ENCODE results near the gene SLC25A51.
A peak's percentile ranks its signal among the peaks of the same experiment; 100 is the strongest.

Gene SLC25A51

GRCh38 chr9:37903647-37904444, at the start of gene SLC25A51:
TSS of gene SLC25A51 (minus strand) at chr9:37904127. CDS start at chr9:37888550, 15,577 bp downstream.
- Histone ChIP-seq H3K4me1 (ENCODE audit: low read length) (peaks cover 14% of the 10 kb centered on the region), H3K4me3 (ENCODE audit: low read length) (peak within 1 kb of the TSS; percentile 82), H3K9me2 (replicated peaks; ENCODE audit: insufficient read depth, low read length) (no peaks in the 10 kb centered on the region), H3K4me2 (ENCODE audit: low read depth, low read length) (peak within 1 kb of the TSS; percentile 75), H4K20me1 (ENCODE audit: insufficient read depth, low read length) (no peaks in the 10 kb centered on the region), H3K27me3 (replicated peaks; ENCODE audit: insufficient read depth, low read length) (no peaks in the 10 kb centered on the region), H3K9ac (ENCODE audit: low read length) (peak within 1 kb of the TSS; percentile 85), H3K27ac (ENCODE audit: low read length) (peak within 1 kb of the TSS; percentile 93), H2AFZ (ENCODE audit: low read length) (peak within 1 kb of the TSS; percentile 96), H3F3A (ENCODE audit: insufficient read depth, low read length) (peaks cover 20% of the 10 kb centered on the region), H3K36me3 (replicated peaks; ENCODE audit: insufficient read depth, low read length) (0 out of 2 replicates have a peak, but pooled peaks cover 3% of the 10 kb centered on the region), H3K79me2 (ENCODE audit: low read length) (peaks cover 46% of the 10 kb centered on the region), H3K9me3 (replicated peaks; ENCODE audit: insufficient read depth, low read length) (no peaks in the 10 kb centered on the region)
- TF ChIP-seq EZH2 (optimal IDR thresholded peaks at IDR 0.05; ENCODE audit: low read depth, low read length): no peak
- peak; percentile 94 for TF ChIP-seq CTCF (IDR thresholded peaks at IDR 0.05; ENCODE audit: low read length)
- no peak for TF ChIP-seq EZH2phosphoT487 (IDR thresholded peaks at IDR 0.05; ENCODE audit: low read length)
- DNase-seq: peak; percentile 97

GRCh38 chr9:37953206-37953774, 49.4 kb upstream of the SLC25A51 start:
- H3K27ac ChIP-seq (ENCODE audit: low read length): no peak overlapping the region
- no peak overlapping the region for H3K4me3 ChIP-seq (ENCODE audit: low read length)

GRCh38 chr9:37952731-37953130, 48.8 kb upstream of the SLC25A51 start:
- Histone ChIP-seq H3K27me3 (replicated peaks; ENCODE audit: insufficient read depth, low read length) (no peaks in the 10 kb centered on the region), H3K36me3 (replicated peaks; ENCODE audit: insufficient read depth, low read length) (no peaks in the 10 kb centered on the region), H2AFZ (ENCODE audit: low read length) (no peak overlapping the region), H3K27ac (ENCODE audit: low read length) (no peak overlapping the region), H3K79me2 (ENCODE audit: low read length) (no peaks in the 10 kb centered on the region), H4K20me1 (ENCODE audit: insufficient read depth, low read length) (no peaks in the 10 kb centered on the region), H3K9me3 (replicated peaks; ENCODE audit: insufficient read depth, low read length) (no peaks in the 10 kb centered on the region), H3K4me3 (ENCODE audit: low read length) (no peak overlapping the region), H3K4me1 (ENCODE audit: low read length) (no peaks in the 10 kb centered on the region; the same call in 1 of the 2 replicates), H3K4me2 (ENCODE audit: low read depth, low read length) (no peak overlapping the region), H3K9me2 (replicated peaks; ENCODE audit: insufficient read depth, low read length) (no peaks in the 10 kb centered on the region), H3F3A (ENCODE audit: insufficient read depth, low read length) (no peaks in the 10 kb centered on the region), H3K9ac (ENCODE audit: low read length) (no peak overlapping the region)
- DNase-seq: no peak
- TF ChIP-seq EZH2 (optimal IDR thresholded peaks at IDR 0.05; ENCODE audit: low read depth, low read length): no peak
- no peak for TF ChIP-seq CTCF (IDR thresholded peaks at IDR 0.05; ENCODE audit: low read length)
- no peak for TF ChIP-seq EZH2phosphoT487 (IDR thresholded peaks at IDR 0.05; ENCODE audit: low read length)

More at GRCh38 chr9:37953206-37953774, 49.4 kb upstream of the SLC25A51 start:
- no peak overlapping the region for H2AFZ ChIP-seq (ENCODE audit: low read length)
- H3K9me3 ChIP-seq (replicated peaks; ENCODE audit: insufficient read depth, low read length): no peaks in the 10 kb centered on the region
- TF ChIP-seq EZH2 (optimal IDR thresholded peaks at IDR 0.05; ENCODE audit: low read depth, low read length) (no peak), CTCF (IDR thresholded peaks at IDR 0.05; ENCODE audit: low read length) (no peak), EZH2phosphoT487 (IDR thresholded peaks at IDR 0.05; ENCODE audit: low read length) (no peak)
- no peaks in the 10 kb centered on the region for H3F3A ChIP-seq (ENCODE audit: insufficient read depth, low read length)
- no peaks in the 10 kb centered on the region for H3K9me2 ChIP-seq (replicated peaks; ENCODE audit: insufficient read depth, low read length)
- no peaks in the 10 kb centered on the region for H3K36me3 ChIP-seq (replicated peaks; ENCODE audit: insufficient read depth, low read length)
- DNase-seq: no peak
- no peak overlapping the region for H3K4me2 ChIP-seq (ENCODE audit: low read depth, low read length)
- H3K27me3 ChIP-seq (replicated peaks; ENCODE audit: insufficient read depth, low read length): no peaks in the 10 kb centered on the region
- no peaks in the 10 kb centered on the region for H4K20me1 ChIP-seq (ENCODE audit: insufficient read depth, low read length)
- H3K4me1 ChIP-seq (ENCODE audit: low read length): no peaks in the 10 kb centered on the region; the same call in 1 of the 2 replicates
- H3K9ac ChIP-seq (ENCODE audit: low read length): no peak overlapping the region
- no peaks in the 10 kb centered on the region for H3K79me2 ChIP-seq (ENCODE audit: low read length)
